Keratinocyte (primary cell): ENCODE results near the gene CYB5R4. TPM values are rescaled to one million over a fixed set of nuclear protein-coding genes. Genes with fewer than 3 reads are reported as not detected.

Experiments used
- DNase-seq: peaks from one replicate; pipeline ENCODE4 v3.0.0-alpha.2; 2011; ENCODE audit warnings: low read depth, missing footprints, low spot score
- FAIRE-seq: peaks from 2 replicates; lab custom pipeline; 2011; peaks lifted over from hg19 to GRCh38; lab: Jason Lieb, UNC
- H2AFZ ChIP-seq: 2 replicates; pipeline ENCODE4 v1.6.0; 2012; ENCODE audit warnings: low read length, control low read depth, inconsistent platforms; ENCODE audit not compliant: control insufficient read depth
- H3K27ac ChIP-seq: 2 replicates; pipeline ENCODE4 v1.5.1; 2011; ENCODE audit warnings: low read length; ENCODE audit not compliant: control insufficient read depth, insufficient read depth
- H3K27me3 ChIP-seq: 3 replicates; pipeline ENCODE4 v1.6.0; 2011; ENCODE audit warnings: low read length; ENCODE audit not compliant: control insufficient read depth, insufficient read depth; ENCODE audit errors: extremely low read depth
- H3K36me3 ChIP-seq, 2 experiments: 2 replicates in 1 of 2; 3 replicates in 1 of 2; pipeline ENCODE4 v1.5.1; 2011; ENCODE audit warnings: low read length in 2 of 2, mild to moderate bottlenecking in 1 of 2; ENCODE audit not compliant: control insufficient read depth in 2 of 2, insufficient read depth in 2 of 2; ENCODE audit errors: extremely low read depth in 1 of 2
- H3K4me1 ChIP-seq: 3 replicates; pipeline ENCODE4 v1.5.1; 2011; ENCODE audit warnings: low read length; ENCODE audit not compliant: control insufficient read depth, insufficient read depth; ENCODE audit errors: extremely low read depth
- H3K4me2 ChIP-seq: 3 replicates; pipeline ENCODE4 v1.6.0; 2011; ENCODE audit warnings: low read depth, low read length; ENCODE audit not compliant: control insufficient read depth, insufficient read depth; ENCODE audit errors: extremely low read depth
- H3K4me3 ChIP-seq, 3 experiments: fragments of 200-600 bp in 1 of 3; sonication (generic) in 1 of 3; 2 replicates in 2 of 3; 3 replicates in 1 of 3; pipeline ENCODE4 v1.5.1; 2011 to 2016; ENCODE audit warnings: low read length in 3 of 3, mild to moderate bottlenecking in 3 of 3, control low read depth in 2 of 3, inconsistent platforms in 1 of 3, low read depth in 1 of 3, mixed read lengths in 1 of 3, mixed run types in 1 of 3, moderate library complexity in 1 of 3; ENCODE audit not compliant: control insufficient read depth in 2 of 3, insufficient read depth in 2 of 3; ENCODE audit errors: extremely low read depth in 1 of 3
- H3K79me2 ChIP-seq: 2 replicates; pipeline ENCODE4 v1.6.0; 2012; ENCODE audit warnings: low read length; ENCODE audit not compliant: control insufficient read depth, insufficient read depth
- H3K9ac ChIP-seq: 3 replicates; pipeline ENCODE4 v1.6.0; 2011; ENCODE audit warnings: low read length; ENCODE audit not compliant: control insufficient read depth, insufficient read depth; ENCODE audit errors: extremely low read depth
- H3K9me1 ChIP-seq: 3 replicates; pipeline ENCODE4 v1.6.0; 2011; ENCODE audit warnings: low read length; ENCODE audit not compliant: control insufficient read depth, insufficient read depth; ENCODE audit errors: extremely low read depth
- H3K9me3 ChIP-seq: 2 replicates; pipeline ENCODE4 v1.5.1; 2012; ENCODE audit warnings: low read depth, low read length; ENCODE audit not compliant: control insufficient read depth
- H4K20me1 ChIP-seq: 3 replicates; pipeline ENCODE4 v1.6.0; 2011; ENCODE audit warnings: low read length; ENCODE audit not compliant: control insufficient read depth, insufficient read depth; ENCODE audit errors: extremely low read depth
- CTCF ChIP-seq, 3 experiments: IDR thresholded peaks in 1 of 3; conservative IDR thresholded peaks in 1 of 3; optimal IDR thresholded peaks in 1 of 3; 2 replicates in 2 of 3; 3 replicates in 1 of 3; pipeline versions ENCODE3 to v1.5.1; 2011; ENCODE audit warnings: low read length in 3 of 3, mild to moderate bottlenecking in 3 of 3, moderate library complexity in 2 of 3, control low read depth in 1 of 3, inconsistent platforms in 1 of 3; ENCODE audit not compliant: insufficient read depth in 2 of 3; ENCODE audit errors: extremely low read depth in 1 of 3
- EZH2 ChIP-seq: IDR thresholded peaks from one replicate; pipeline ENCODE4 v1.6.1; 2012; ENCODE audit warnings: inconsistent platforms, mild to moderate bottlenecking, low read length, moderate library complexity
- dilution Hi-C: fragments of 300-500 bp; cut with MboI; formaldehyde crosslinking; loops from one replicate; pipeline ENCODE4 v1.7.0; 2020; ENCODE audit warnings: low sequenced_read_pairs; ENCODE audit not compliant: extremely low pct_ligation_motif_present
- polyA plus RNA-seq, 5 experiments: library from polyadenylated mRNA; depleted of rRNA in 3 of 5; stranded (reverse) in 3 of 5; stranded (forward) in 1 of 5; unstranded in 1 of 5; fragments of >200 nt; gene quantifications; 1 replicate in 1 of 5; 2 replicates in 3 of 5; 3 replicates in 1 of 5; pipeline versions ENCODE4 v1.2.1 to v1.2.3, GENCODE V29; 2011 to 2012; ENCODE audit warnings: missing spikeins in 2 of 5, low read depth in 1 of 5, low replicate concordance in 1 of 5

Gene CYB5R4
- polyA plus RNA-seq, 1 donor (not counting 4 experiments of a cell fraction or from before 2014, with no cell fraction given): 14.0 TPM

GRCh38 chr6:83974409-83975050 lies 115.0 kb downstream of the CYB5R4 start:
- dilution Hi-C loops: no loop called here
- H3K27ac ChIP-seq: no peak overlapping the region
- no peak for FAIRE-seq

GRCh38 chr6:83976037-83976755 lies 116.7 kb downstream of the CYB5R4 start:
- Histone ChIP-seq H3K9me3 (no peaks in the 10 kb centered on the region), H3K27me3 (no peaks in the 10 kb centered on the region), H3K4me3 (no peak overlapping the region), H3K4me1 (no peaks in the 10 kb centered on the region), H3K79me2 (no peaks in the 10 kb centered on the region), H3K27ac (no peak overlapping the region), H3K36me3 (no peaks in the 10 kb centered on the region), H3K9me1 (no peaks in the 10 kb centered on the region), H4K20me1 (no peaks in the 10 kb centered on the region), H3K9ac (no peak overlapping the region), H3K4me2 (no peak overlapping the region), H2AFZ (no peak overlapping the region)
- FAIRE-seq (no peak), DNase-seq (no peak)
- TF ChIP-seq EZH2 (no peak), CTCF (optimal IDR thresholded peaks at IDR 0.05 in 1 of 3, IDR thresholded peaks at IDR 0.05 in 1 of 3, conservative IDR thresholded peaks at IDR 0.05 in 1 of 3; ENCODE audit: extremely low read depth in 1 of 3, insufficient read depth in 2 of 3, low read length in 3 of 3) (no peak)
- dilution Hi-C loops: no loop called here

More at GRCh38 chr6:83974409-83975050, 115.0 kb downstream of the CYB5R4 start:
- DNase-seq: no peak
- Histone ChIP-seq H3K9me1 (no peaks in the 10 kb centered on the region), H3K4me3 (no peak overlapping the region), H3K36me3 (no peaks in the 10 kb centered on the region), H3K4me1 (no peaks in the 10 kb centered on the region), H3K27me3 (no peaks in the 10 kb centered on the region), H2AFZ (no peak overlapping the region), H3K4me2 (no peak overlapping the region), H3K9me3 (no peaks in the 10 kb centered on the region), H4K20me1 (no peaks in the 10 kb centered on the region), H3K9ac (no peak overlapping the region), H3K79me2 (no peaks in the 10 kb centered on the region)
- TF ChIP-seq EZH2: no peak
- TF ChIP-seq CTCF (optimal IDR thresholded peaks at IDR 0.05 in 1 of 3, IDR thresholded peaks at IDR 0.05 in 1 of 3, conservative IDR thresholded peaks at IDR 0.05 in 1 of 3; ENCODE audit: extremely low read depth in 1 of 3, insufficient read depth in 2 of 3, low read length in 3 of 3): no peak
